Type B pancreatic cell (in vitro differentiated cells): ENCODE data around the gene PERCC1. TPM values are rescaled to one million over a fixed set of nuclear protein-coding genes. Genes with fewer than 3 reads are reported as not detected.

ENCODE experiments used
- DNase-seq: peaks from one replicate; pipeline ENCODE4 v3.0.0; 2021; ENCODE audit warnings: mixed read lengths; ENCODE audit not compliant: unreplicated experiment; ENCODE audit errors: extremely low spot score
- H3K27ac Mint-ChIP-seq: 2 replicates; pipeline ENCODE4 v1.8.0; 2021; ENCODE audit warnings: mild to moderate bottlenecking, mixed read lengths
- H3K27me3 Mint-ChIP-seq: 2 replicates; pipeline ENCODE4 v1.8.0; 2021; ENCODE audit warnings: mixed read lengths
- H3K36me3 Mint-ChIP-seq: 2 replicates; pipeline ENCODE4 v1.8.0; 2021; ENCODE audit warnings: mixed read lengths
- H3K4me1 Mint-ChIP-seq: one replicate; pipeline ENCODE4 v1.8.0; 2021; ENCODE audit warnings: mixed read lengths; ENCODE audit not compliant: unreplicated experiment
- H3K4me3 Mint-ChIP-seq: 2 replicates; pipeline ENCODE4 v1.8.0; 2021; ENCODE audit warnings: mild to moderate bottlenecking, mixed read lengths
- H3K9me3 Mint-ChIP-seq: 2 replicates; pipeline ENCODE4 v1.8.0; 2021; ENCODE audit warnings: mixed read lengths
- CTCF ChIP-seq: fragments of 200-600 bp; sonication (generic); conservative IDR thresholded peaks from 2 replicates; pipeline ENCODE4 v1.5.0; 2021; ENCODE audit warnings: antibody characterized with exemption, mild to moderate bottlenecking
- total RNA-seq: library from RNA; stranded (reverse); gene quantifications from 2 replicates; pipeline ENCODE4 v1.2.1, GENCODE V29; 2021; ENCODE audit warnings: low replicate concordance

Gene PERCC1
- total RNA-seq, 1 donor from 2014 or later = 0.77 TPM

- Mint-ChIP-seq H3K27me3 (no peaks in the 10 kb centered on the region), H3K9me3 (no peaks in the 10 kb centered on the region), H3K36me3 (no peaks in the 10 kb centered on the region)
Measured at GRCh38 chr16:1447965-1448364, 17.1 kb downstream of the PERCC1 start.

GRCh38 chr16:1448536-1449116 lies 17.7 kb downstream of the PERCC1 start:
- Mint-ChIP-seq H3K27me3 (no peaks in the 10 kb centered on the region), H3K4me3 (no peak overlapping the region), H3K36me3 (no peaks in the 10 kb centered on the region), H3K9me3 (no peaks in the 10 kb centered on the region), H3K4me1 (no peaks in the 10 kb centered on the region), H3K27ac (no peak overlapping the region)
- no peak for DNase-seq
- no peak for TF ChIP-seq CTCF

More at GRCh38 chr16:1447965-1448364, 17.1 kb downstream of the PERCC1 start:
- no peak overlapping the region for H3K27ac Mint-ChIP-seq
- no peak for TF ChIP-seq CTCF
- DNase-seq = no peak
- no peak overlapping the region for H3K4me3 Mint-ChIP-seq
- H3K4me1 Mint-ChIP-seq = no peaks in the 10 kb centered on the region

GRCh38 chr16:1449201-1449788 lies 18.4 kb downstream of the PERCC1 start:
- TF ChIP-seq CTCF = no peak
- Mint-ChIP-seq H3K4me3 (no peak overlapping the region), H3K27ac (no peak overlapping the region), H3K36me3 (no peaks in the 10 kb centered on the region), H3K4me1 (no peaks in the 10 kb centered on the region), H3K9me3 (no peaks in the 10 kb centered on the region), H3K27me3 (no peaks in the 10 kb centered on the region)
- no peak for DNase-seq

GRCh38 chr16:1450218-1450617 lies 19.3 kb downstream of the PERCC1 start:
- no peak for DNase-seq
- no peaks in the 10 kb centered on the region for H3K4me1 Mint-ChIP-seq
- no peak overlapping the region for H3K4me3 Mint-ChIP-seq
- no peaks in the 10 kb centered on the region for H3K36me3 Mint-ChIP-seq
- no peaks in the 10 kb centered on the region for H3K27me3 Mint-ChIP-seq
- no peaks in the 10 kb centered on the region for H3K9me3 Mint-ChIP-seq
- no peak for TF ChIP-seq CTCF
- no peak overlapping the region for H3K27ac Mint-ChIP-seq

- Mint-ChIP-seq H3K4me3 (no peak overlapping the region), H3K4me1 (no peaks in the 10 kb centered on the region), H3K36me3 (no peaks in the 10 kb centered on the region), H3K27ac (no peak overlapping the region), H3K27me3 (no peaks in the 10 kb centered on the region), H3K9me3 (no peaks in the 10 kb centered on the region)
- DNase-seq = no peak
- no peak for TF ChIP-seq CTCF
Measured at GRCh38 chr16:1450841-1451240, 20.0 kb downstream of the PERCC1 start.
